ENCODE data around the gene ARNT2. TPM values are rescaled to one million over a fixed set of nuclear protein-coding genes. Genes with fewer than 3 reads are reported as not detected.

ARNT2 gene
- total and polyA plus RNA-seq, 4 donors: 2.0 to 12.2 (median 5.5) TPM

- peak in 2 of 3 donors; percentile 77 to 81 for DNase-seq
- TF ChIP-seq CTCF (IDR thresholded peaks at IDR 0.05; ENCODE audit: control extremely low read depth, extremely low read depth): no peak
- no peaks in the 10 kb centered on the region for H3K27me3 ChIP-seq (ENCODE audit: control insufficient read depth in 3 of 3, insufficient read depth in 3 of 3, low read length in 2 of 3)
- no peak overlapping the region for H3K4me3 ChIP-seq
- no peak for ATAC-seq (ENCODE audit: insufficient read depth, low FRiP score)
- no peaks in the 10 kb centered on the region for H3K9me3 ChIP-seq (ENCODE audit: control insufficient read depth in 4 of 4, insufficient read depth in 3 of 4, low read length in 3 of 4)
- peaks cover 0 to 6% (median 0%) of the 10 kb centered on the region in 4 donors for H3K36me3 ChIP-seq (ENCODE audit: control insufficient read depth in 4 of 4, insufficient read depth in 4 of 4, low read length in 4 of 4)
- no peak overlapping the region for H3K9ac ChIP-seq (ENCODE audit: insufficient read depth in 1 of 2, low read length in 2 of 2)
- peaks cover 8 to 47% (median 15%) of the 10 kb centered on the region in 5 donors for H3K4me1 ChIP-seq (ENCODE audit: control insufficient read depth in 5 of 5, insufficient read depth in 5 of 5, low read length in 5 of 5)
- no peak overlapping the region for H3K27ac ChIP-seq (ENCODE audit: low read depth in 1 of 2, low read length in 1 of 2)
- 65 to 80% methylated on average over 7 of the region's 7 CpGs for WGBS, 2 donors
These were observed 80.2 kb downstream of the ARNT2 start for GRCh38 chr15:80484333-80484864.

- WGBS, 2 donors: 89 to 90% methylated on average over 5 of the region's 5 CpGs
- TF ChIP-seq CTCF (IDR thresholded peaks at IDR 0.05; ENCODE audit: control extremely low read depth, extremely low read depth): no peak
- H3K27ac ChIP-seq (ENCODE audit: low read depth in 1 of 2, low read length in 1 of 2): no peak overlapping the region
These were observed 81.4 kb downstream of the ARNT2 start for GRCh38 chr15:80485370-80486164.

GRCh38 chr15:80487839-80488390 is 83.7 kb downstream of the ARNT2 start:
- TF ChIP-seq CTCF (IDR thresholded peaks at IDR 0.05; ENCODE audit: control extremely low read depth, extremely low read depth): no peak

More at GRCh38 chr15:80485370-80486164, 81.4 kb downstream of the ARNT2 start:
- ATAC-seq (ENCODE audit: insufficient read depth, low FRiP score) (no peak), DNase-seq (no peak)
- no peak overlapping the region for H3K9ac ChIP-seq (ENCODE audit: insufficient read depth in 1 of 2, low read length in 2 of 2)
- H3K27me3 ChIP-seq (ENCODE audit: control insufficient read depth in 3 of 3, insufficient read depth in 3 of 3, low read length in 2 of 3): no peaks in the 10 kb centered on the region
- no peaks in the 10 kb centered on the region for H3K9me3 ChIP-seq (ENCODE audit: control insufficient read depth in 4 of 4, insufficient read depth in 3 of 4, low read length in 3 of 4)
- H3K4me3 ChIP-seq: no peak overlapping the region
- peaks cover 0 to 6% (median under 1%) of the 10 kb centered on the region in 4 donors for H3K36me3 ChIP-seq (ENCODE audit: control insufficient read depth in 4 of 4, insufficient read depth in 4 of 4, low read length in 4 of 4)
- H3K4me1 ChIP-seq (ENCODE audit: control insufficient read depth in 5 of 5, insufficient read depth in 5 of 5, low read length in 5 of 5): peaks cover 3 to 48% (median 20%) of the 10 kb centered on the region in 5 donors

More at GRCh38 chr15:80487839-80488390, 83.7 kb downstream of the ARNT2 start:
- ATAC-seq (ENCODE audit: insufficient read depth, low FRiP score) (no peak), DNase-seq (no peak)
- peaks cover 3 to 39% (median 20%) of the 10 kb centered on the region in 5 donors for H3K4me1 ChIP-seq (ENCODE audit: control insufficient read depth in 5 of 5, insufficient read depth in 5 of 5, low read length in 5 of 5)
- no peak overlapping the region for H3K27ac ChIP-seq (ENCODE audit: low read depth in 1 of 2, low read length in 1 of 2)
- no peak overlapping the region for H3K9ac ChIP-seq (ENCODE audit: insufficient read depth in 1 of 2, low read length in 2 of 2)
- WGBS, 2 donors: 92 to 95% methylated on average over 4 of the region's 4 CpGs
- H3K27me3 ChIP-seq (ENCODE audit: control insufficient read depth in 3 of 3, insufficient read depth in 3 of 3, low read length in 2 of 3): no peaks in the 10 kb centered on the region
- H3K36me3 ChIP-seq (ENCODE audit: control insufficient read depth in 4 of 4, insufficient read depth in 4 of 4, low read length in 4 of 4): peaks cover 0 to 3% (median 0%) of the 10 kb centered on the region in 4 donors
- H3K4me3 ChIP-seq: no peak overlapping the region
- H3K9me3 ChIP-seq (ENCODE audit: control insufficient read depth in 4 of 4, insufficient read depth in 3 of 4, low read length in 3 of 4): no peaks in the 10 kb centered on the region
